Measurements from ENCODE around the gene OR52H1.

DNA sequence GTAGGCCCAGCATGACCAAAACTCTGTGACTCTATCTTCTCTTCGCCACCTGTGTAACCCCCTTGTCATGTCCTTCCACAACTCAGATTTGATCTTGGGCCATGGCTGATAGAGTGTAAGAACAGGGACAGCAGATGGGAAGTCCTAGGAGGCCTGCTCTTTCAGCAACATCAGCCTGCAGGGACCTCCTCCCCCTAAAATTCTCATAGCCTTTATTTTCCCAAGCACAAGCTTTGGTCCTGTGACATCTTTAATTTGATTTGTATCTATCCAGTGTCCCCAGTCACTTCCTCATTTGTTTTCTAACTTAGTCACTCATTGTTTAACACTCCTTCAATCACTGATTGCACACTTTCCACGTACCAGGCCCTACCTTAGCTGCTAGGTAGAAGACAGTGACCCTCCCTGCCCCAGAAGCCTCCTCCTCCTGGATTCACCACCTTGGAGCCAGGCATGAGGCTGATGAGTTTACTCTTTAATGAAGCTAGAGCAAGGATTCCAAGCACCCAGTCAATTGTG, 43.9 kb downstream of the OR52H1 start:
- TF ChIP-seq, protein P1, sequence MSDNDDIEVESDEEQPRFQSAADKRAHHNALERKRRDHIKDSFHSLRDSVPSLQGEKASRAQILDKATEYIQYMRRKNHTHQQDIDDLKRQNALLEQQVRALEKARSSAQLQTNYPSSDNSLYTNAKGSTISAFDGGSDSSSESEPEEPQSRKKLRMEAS (IDR thresholded peaks at IDR 0.05): no peak
- TF ChIP-seq CEBPB (IDR thresholded peaks at IDR 0.05) (no peak), JUNB (IDR thresholded peaks at IDR 0.05) (no peak), RCOR1 (IDR thresholded peaks at IDR 0.05; ENCODE audit: low read depth, low read length) (no peak), EP300 (IDR thresholded peaks at IDR 0.05) (no peak), POLR2A (IDR thresholded peaks at IDR 0.05; ENCODE audit: low read length) (no peak)
